IPS-NIHi11 (cell line): ENCODE data around the gene XCL2.
A peak's percentile ranks its signal among the peaks of the same experiment; 100 is the strongest.
"Not testable (repeated sequence)": the region's sequence is repeated elsewhere in the genome, so short reads cannot be mapped to it uniquely, and the experiment has no call there.

Source experiments
- DNase-seq: peaks from one replicate; pipeline ENCODE4 v3.0.0; 2012; ENCODE audit warnings: mixed read lengths, low spot score

The XCL2 gene

GRCh38 chr1:168556647-168557046 lies 12.8 kb upstream of the XCL2 start:
- no peak for DNase-seq

DNA sequence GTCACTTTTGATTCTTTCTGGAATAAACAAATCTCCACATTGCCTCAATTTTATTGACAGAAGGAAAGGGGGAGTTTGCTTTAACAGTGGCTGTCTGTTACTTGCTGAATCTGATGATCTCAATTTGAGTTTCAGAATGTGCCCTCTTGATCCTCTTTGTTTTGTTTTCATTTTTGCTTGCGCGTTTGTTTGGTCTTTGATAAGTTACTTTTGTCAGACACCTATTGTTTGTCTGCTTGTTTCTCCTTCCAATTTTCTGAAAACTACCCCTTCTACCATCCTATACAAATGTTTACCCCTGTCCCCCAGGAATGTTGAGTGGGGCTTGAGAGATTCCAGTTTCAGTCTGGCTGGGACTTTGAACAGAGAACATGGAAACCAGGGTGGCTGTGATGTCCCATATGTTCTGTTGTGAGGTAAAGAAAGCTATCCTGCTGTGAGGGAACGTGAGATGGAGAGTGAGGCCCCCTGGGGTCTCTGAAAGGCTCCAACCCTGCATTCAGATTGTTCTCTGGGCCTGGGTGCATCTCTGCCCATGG lies 11.8 kb upstream of the XCL2 start:
- DNase-seq = no peak

GRCh38 chr1:168554603-168555483 lies 11.0 kb upstream of the XCL2 start:
- DNase-seq = no peak

- DNase-seq = no peak
These were observed 10.1 kb upstream of the XCL2 start for GRCh38 chr1:168553680-168554553.

GRCh38 chr1:168552961-168553360 lies 9.2 kb upstream of the XCL2 start:
- DNase-seq = no peak

- DNase-seq = no peak
These were observed 7.9 kb upstream of the XCL2 start for GRCh38 chr1:168551688-168552087.

DNA sequence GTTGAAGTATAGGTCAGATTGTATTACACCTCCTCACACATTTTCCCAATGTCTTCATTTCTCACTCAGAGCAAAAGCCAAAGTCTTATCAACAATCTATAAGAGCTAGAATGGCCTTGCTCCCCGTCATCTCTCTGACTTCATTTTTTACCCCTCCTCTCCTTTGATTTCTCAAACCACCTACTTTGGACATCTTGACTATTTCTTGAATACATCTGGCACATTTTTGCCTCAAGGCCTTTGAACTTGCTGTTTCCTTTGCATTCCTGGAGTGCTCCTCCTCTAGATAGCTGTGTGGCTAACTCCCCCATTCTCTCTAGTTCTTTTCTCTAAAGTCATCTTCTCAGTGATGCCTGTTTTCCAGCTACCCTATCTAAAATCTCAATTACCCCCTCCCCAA lies 7.2 kb upstream of the XCL2 start:
- DNase-seq = no peak

GRCh38 chr1:168546553-168546895 lies 2.7 kb upstream of the XCL2 start:
- DNase-seq = not testable (repeated sequence)

- not testable (repeated sequence) for DNase-seq
These were observed 2.1 kb upstream of the XCL2 start for GRCh38 chr1:168545678-168546552.

DNA sequence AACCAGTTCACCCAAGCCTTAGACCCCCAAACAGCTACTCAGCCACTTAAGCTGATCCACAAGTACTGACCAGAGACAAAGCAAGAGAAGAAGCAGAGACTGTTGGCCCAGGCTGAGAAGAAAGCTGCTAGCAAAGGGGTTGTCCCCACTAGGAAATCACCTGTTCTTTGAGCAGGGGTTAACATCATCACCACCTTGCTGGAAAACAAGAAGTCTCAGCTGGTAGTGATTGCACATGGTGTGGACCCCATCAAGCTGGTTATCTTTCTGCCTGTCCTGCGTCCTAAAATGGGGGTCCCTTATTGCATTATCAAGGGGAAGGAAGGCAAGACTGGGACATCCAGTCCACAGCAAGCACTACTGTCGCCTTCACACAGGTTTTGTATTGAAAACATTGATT lies 819 bp downstream of the XCL2 start:
- not testable (repeated sequence) for DNase-seq

DNA sequence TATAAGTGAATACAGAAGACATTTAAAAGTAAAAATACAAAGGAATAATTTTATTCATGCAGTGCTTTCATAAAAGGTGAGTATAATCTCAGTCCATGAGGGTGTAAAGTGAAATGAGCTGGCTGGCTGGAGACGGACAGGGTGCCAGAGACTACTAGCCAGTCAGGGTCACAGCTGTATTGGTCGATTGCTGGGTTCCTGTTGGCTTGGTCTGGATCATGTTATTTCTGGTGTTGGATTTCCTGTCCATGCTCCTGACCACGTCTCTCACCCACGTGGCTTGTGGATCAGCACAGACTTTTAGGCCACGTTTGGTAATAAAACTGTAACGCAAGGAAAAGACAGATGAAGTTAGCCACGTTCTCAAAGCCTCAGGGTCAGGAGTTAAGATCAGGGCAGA lies 3.0 kb downstream of the XCL2 start:
- DNase-seq = not testable (repeated sequence)

DNA sequence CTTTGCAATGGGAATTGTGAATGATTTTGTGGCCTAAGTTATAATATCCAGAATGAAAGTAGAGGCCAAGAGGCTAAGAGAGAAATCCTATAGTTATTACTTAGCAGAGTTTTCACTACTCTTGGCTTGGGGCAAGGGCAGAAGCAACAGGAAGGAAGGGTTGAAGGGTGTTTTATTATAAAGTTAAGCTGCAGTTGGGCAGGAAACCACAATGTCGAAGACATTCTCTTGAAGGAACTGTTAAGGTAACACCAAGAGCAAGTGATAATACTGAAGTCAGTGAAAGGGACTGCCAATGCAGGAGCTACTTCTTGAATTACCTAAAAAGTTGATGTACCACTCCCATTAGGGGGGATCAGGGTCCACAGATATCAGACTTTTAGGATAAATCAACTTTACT lies 8.3 kb downstream of the XCL2 start:
- DNase-seq = no peak

DNA sequence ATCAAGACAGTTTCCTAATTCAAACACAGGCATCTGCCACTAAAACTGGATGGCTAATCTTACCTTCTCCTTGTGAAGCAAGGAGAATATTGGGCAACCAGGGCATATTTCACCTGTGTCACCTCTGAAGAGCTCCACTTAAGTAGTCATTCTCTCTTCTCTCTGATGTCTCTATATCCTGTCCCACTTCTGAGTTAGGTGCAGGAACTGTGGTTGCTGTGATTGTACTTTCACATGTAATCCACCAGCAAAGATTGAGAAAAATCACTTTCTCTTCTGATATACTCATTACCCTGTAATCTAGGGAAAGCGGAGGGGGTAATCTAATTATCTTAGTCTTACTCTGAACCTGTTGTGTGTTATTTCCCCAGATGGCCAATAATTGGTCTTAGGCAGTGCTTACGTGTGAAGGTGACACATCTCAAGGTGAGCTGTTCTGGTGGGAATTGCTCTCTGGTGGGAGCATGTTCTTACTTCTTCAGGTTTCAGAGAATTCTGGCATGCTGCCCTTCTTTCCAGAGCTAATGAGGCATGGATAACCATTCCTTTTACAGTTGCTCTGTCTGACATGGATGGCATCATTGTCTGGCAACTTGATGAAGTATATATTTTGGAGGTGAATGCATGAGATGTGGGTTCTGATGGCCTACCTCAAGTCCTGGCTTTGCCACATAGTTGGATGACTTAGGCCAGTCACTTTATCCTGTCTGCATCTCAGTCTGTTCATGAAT lies 12.0 kb downstream of the XCL2 start:
- DNase-seq = no peak

DNA sequence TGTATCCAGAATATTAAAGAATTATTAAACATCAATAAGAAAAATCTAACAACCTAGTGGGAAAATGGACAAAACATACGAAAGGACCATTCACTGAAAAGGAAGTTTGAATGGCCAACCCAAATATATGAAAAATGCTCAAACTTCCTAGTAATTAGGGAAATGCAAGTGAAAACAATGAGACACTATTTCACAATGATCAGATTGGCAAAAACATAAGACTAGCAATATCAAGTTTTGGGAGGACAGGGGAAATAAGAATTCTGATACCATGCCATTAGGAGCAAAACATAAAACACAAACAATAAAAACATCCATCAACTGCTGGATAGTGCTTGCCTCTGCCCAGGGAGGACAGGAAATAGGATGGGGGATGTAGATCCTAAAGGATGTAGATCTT lies 14.3 kb downstream of the XCL2 start:
- DNase-seq = no peak

DNA sequence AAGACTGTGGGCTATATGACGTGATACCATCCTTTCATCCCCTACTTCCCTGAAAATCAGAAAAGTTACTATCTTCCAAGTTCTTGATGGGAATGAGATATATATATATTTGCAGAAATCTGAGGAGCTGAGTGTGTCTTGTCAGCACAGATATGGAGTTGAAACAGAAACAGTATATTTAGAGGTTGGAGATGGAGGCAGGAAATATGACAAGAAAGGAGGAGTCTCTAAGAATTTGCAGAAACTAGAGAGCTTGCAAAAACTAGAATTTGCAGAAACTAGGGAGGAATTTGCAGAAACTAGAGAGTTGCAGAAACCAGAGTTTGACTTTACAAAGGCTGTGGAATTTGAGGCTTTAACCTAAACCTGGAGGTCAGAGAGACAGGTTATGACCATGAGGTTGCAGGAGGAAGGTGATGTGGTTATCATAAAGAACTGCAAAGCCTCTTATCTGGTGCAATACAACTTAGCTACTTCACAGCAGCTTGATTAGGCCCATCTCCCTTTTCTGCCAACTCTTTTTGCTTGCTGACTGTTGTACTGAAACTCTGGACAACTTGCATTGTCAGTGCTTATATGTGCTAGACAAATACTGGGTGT lies 22.3 kb downstream of the XCL2 start:
- no peak for DNase-seq

DNA sequence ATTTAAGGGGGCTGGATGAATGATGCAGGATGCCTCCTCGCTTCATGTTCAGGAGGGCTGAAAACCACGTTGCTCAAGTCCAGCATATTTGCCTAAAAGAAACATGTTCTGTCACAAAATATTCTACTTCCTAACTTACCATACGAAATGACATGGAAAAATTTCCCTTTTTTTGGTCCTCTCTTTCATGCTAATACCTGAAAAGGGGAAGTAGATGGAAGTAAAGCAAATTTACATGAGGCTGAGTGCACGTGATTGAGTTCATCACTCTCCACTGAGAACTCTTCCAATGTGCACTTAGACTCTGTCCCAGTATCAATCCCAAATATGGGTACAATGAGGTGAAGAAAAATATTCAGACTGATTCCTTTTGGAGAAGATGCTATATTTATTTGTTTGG lies 23.0 kb downstream of the XCL2 start:
- DNase-seq = no peak

- DNase-seq = peak; percentile 33
These were observed 23.6 kb downstream of the XCL2 start for GRCh38 chr1:168520052-168520751.

DNA sequence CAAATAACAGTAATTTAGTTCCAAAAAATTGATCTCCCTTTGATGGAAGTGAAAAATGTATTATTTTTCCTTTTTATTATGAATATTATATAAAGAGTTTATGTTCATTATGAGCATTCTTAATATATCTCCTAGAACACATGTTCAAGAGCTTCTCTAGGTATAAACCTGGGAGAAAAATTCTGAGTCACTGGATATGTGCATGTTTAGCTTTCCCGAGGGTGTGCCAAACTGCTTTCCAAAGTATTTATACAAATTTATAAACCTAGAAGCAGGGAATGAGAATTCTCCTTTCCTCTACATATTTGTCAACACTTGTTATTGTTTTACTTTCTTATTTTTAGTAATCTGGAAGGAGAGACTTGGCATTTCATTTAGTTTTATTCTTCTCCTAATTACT lies 25.0 kb downstream of the XCL2 start:
- DNase-seq = no peak

- no peak for DNase-seq
These were observed 25.6 kb downstream of the XCL2 start for GRCh38 chr1:168518201-168518689.

DNA sequence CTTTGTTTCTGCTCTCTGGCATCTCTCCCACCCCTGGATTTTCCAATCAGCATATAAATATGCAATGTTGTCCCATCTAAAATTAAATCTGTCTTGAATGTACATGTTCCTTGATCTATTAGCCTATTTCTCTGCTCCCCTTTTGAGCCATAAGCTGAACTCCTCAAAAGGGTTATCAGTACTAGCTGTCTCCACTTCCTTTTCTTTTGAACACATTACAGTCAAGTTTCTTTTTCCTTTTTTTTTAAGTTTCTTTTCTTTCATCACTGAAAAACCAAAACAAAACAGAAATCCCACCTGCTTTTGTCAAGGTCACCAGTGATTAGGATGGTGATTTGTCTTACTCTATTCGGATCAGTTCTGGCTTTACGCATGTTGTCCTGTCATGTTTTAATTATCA lies 29.3 kb downstream of the XCL2 start:
- no peak for DNase-seq
